ENCODE measurements around the gene TAS2R50. TPM values are rescaled to one million over a fixed set of nuclear protein-coding genes. Genes with fewer than 3 reads are reported as not detected.

TAS2R50 gene
- total and polyA plus RNA-seq, 2 donors (not counting 1 experiment from before 2014, with no cell fraction given), result 2.3 TPM; not detected in 1

- no peaks in the 10 kb centered on the region for H3K27me3 ChIP-seq (ENCODE audit: control insufficient read depth, insufficient read depth, low read length)
- H3K9me3 ChIP-seq (ENCODE audit: control insufficient read depth, insufficient read depth, low read depth, low read length), result no peaks in the 10 kb centered on the region
- H4K20me1 ChIP-seq (ENCODE audit: control insufficient read depth, extremely low read depth, insufficient read depth, low read length), result no peaks in the 10 kb centered on the region
- no peak within 1 kb of the TSS for H3K9ac ChIP-seq (ENCODE audit: insufficient read depth, low read length)
- H2AFZ ChIP-seq (ENCODE audit: low read length), result no peak within 1 kb of the TSS
- no peak within 1 kb of the TSS for H3K4me3 ChIP-seq (replicated peaks in 1 of 4; ENCODE audit: control extremely low read depth in 1 of 4, insufficient read depth in 1 of 4, low read depth in 3 of 4, low read length in 4 of 4)
- no peak within 1 kb of the TSS for H3K4me2 ChIP-seq (ENCODE audit: extremely low read depth, insufficient read depth, low read length)
- no peak for DNase-seq (ENCODE audit: low read depth in 2 of 2)
- TF ChIP-seq CTCF (conservative IDR thresholded peaks at IDR 0.05 in 1 of 2, IDR thresholded peaks at IDR 0.05 in 1 of 2; ENCODE audit: low read depth in 1 of 2, low read length in 2 of 2) (no peak), EZH2 (IDR thresholded peaks at IDR 0.05; ENCODE audit: low read length, missing control alignments) (no peak)
- no peaks in the 10 kb centered on the region for H3K79me2 ChIP-seq (ENCODE audit: control insufficient read depth, insufficient read depth, low read length)
- no peaks in the 10 kb centered on the region for H3K4me1 ChIP-seq (ENCODE audit: control insufficient read depth, extremely low read depth, insufficient read depth, low read length)
- no peak within 1 kb of the TSS for H3K27ac ChIP-seq (ENCODE audit: insufficient read depth, low read length)
- no peaks in the 10 kb centered on the region for H3K36me3 ChIP-seq (ENCODE audit: control insufficient read depth, insufficient read depth, low read length)
Observed at GRCh38 chr12:10998204-10998603, 11.5 kb upstream of the TAS2R50 start, which contains the start of gene TAS2R20. Gene TAS2R20 (minus strand): TSS chr12:10998304. CDS start chr12:10997875, 429 bp downstream.

GRCh38 chr12:10994307-10994706 is 7.6 kb upstream of the TAS2R50 start:
- no peaks in the 10 kb centered on the region for H3K36me3 ChIP-seq (ENCODE audit: control insufficient read depth, insufficient read depth, low read length)
- H3K27ac ChIP-seq (ENCODE audit: insufficient read depth, low read length), result no peak overlapping the region
- H3K4me1 ChIP-seq (ENCODE audit: control insufficient read depth, extremely low read depth, insufficient read depth, low read length), result no peaks in the 10 kb centered on the region
- H3K9ac ChIP-seq (ENCODE audit: insufficient read depth, low read length), result no peak overlapping the region
- no peaks in the 10 kb centered on the region for H3K79me2 ChIP-seq (ENCODE audit: control insufficient read depth, insufficient read depth, low read length)
- H3K4me2 ChIP-seq (ENCODE audit: extremely low read depth, insufficient read depth, low read length), result no peak overlapping the region
- H3K9me3 ChIP-seq (ENCODE audit: control insufficient read depth, insufficient read depth, low read depth, low read length), result no peaks in the 10 kb centered on the region
- H2AFZ ChIP-seq (ENCODE audit: low read length), result no peak overlapping the region
- no peak for DNase-seq (ENCODE audit: low read depth in 2 of 2)
- H3K4me3 ChIP-seq (replicated peaks in 1 of 4; ENCODE audit: control extremely low read depth in 1 of 4, insufficient read depth in 1 of 4, low read depth in 3 of 4, low read length in 4 of 4), result no peak overlapping the region
- no peaks in the 10 kb centered on the region for H3K27me3 ChIP-seq (ENCODE audit: control insufficient read depth, insufficient read depth, low read length)
- TF ChIP-seq CTCF (conservative IDR thresholded peaks at IDR 0.05 in 1 of 2, IDR thresholded peaks at IDR 0.05 in 1 of 2; ENCODE audit: low read depth in 1 of 2, low read length in 2 of 2), result no peak
- no peak for TF ChIP-seq EZH2 (IDR thresholded peaks at IDR 0.05; ENCODE audit: low read length, missing control alignments)
- no peaks in the 10 kb centered on the region for H4K20me1 ChIP-seq (ENCODE audit: control insufficient read depth, extremely low read depth, insufficient read depth, low read length)

GRCh38 chr12:10989107-10989506 is 2.4 kb upstream of the TAS2R50 start:
- no peak overlapping the region for H3K4me3 ChIP-seq (replicated peaks in 1 of 4; ENCODE audit: control extremely low read depth in 1 of 4, insufficient read depth in 1 of 4, low read depth in 3 of 4, low read length in 4 of 4)
- no peaks in the 10 kb centered on the region for H3K27me3 ChIP-seq (ENCODE audit: control insufficient read depth, insufficient read depth, low read length)
- TF ChIP-seq CTCF (conservative IDR thresholded peaks at IDR 0.05 in 1 of 2, IDR thresholded peaks at IDR 0.05 in 1 of 2; ENCODE audit: low read depth in 1 of 2, low read length in 2 of 2) (no peak), EZH2 (IDR thresholded peaks at IDR 0.05; ENCODE audit: low read length, missing control alignments) (no peak)
- no peaks in the 10 kb centered on the region for H3K36me3 ChIP-seq (ENCODE audit: control insufficient read depth, insufficient read depth, low read length)
- H3K27ac ChIP-seq (ENCODE audit: insufficient read depth, low read length), result no peak overlapping the region
- no peak overlapping the region for H3K9ac ChIP-seq (ENCODE audit: insufficient read depth, low read length)
- no peak for DNase-seq (ENCODE audit: low read depth in 2 of 2)
- no peak overlapping the region for H2AFZ ChIP-seq (ENCODE audit: low read length)
- H3K4me2 ChIP-seq (ENCODE audit: extremely low read depth, insufficient read depth, low read length), result no peak overlapping the region
- no peaks in the 10 kb centered on the region for H3K4me1 ChIP-seq (ENCODE audit: control insufficient read depth, extremely low read depth, insufficient read depth, low read length)
- no peaks in the 10 kb centered on the region for H4K20me1 ChIP-seq (ENCODE audit: control insufficient read depth, extremely low read depth, insufficient read depth, low read length)
- H3K9me3 ChIP-seq (ENCODE audit: control insufficient read depth, insufficient read depth, low read depth, low read length), result no peaks in the 10 kb centered on the region
- H3K79me2 ChIP-seq (ENCODE audit: control insufficient read depth, insufficient read depth, low read length), result no peaks in the 10 kb centered on the region

All from fibroblast of lung (primary cell).